ENCODE measurements around the gene EFNB1.

Gene EFNB1

GRCh38 chrX:68865926-68866325 lies 37.1 kb downstream of the EFNB1 start:
- Histone ChIP-seq H3K79me1 (ENCODE audit: low read depth, low read length) (no peaks in the 10 kb centered on the region), H3K4me1 (ENCODE audit: control insufficient read depth in 2 of 2, insufficient read depth in 1 of 2, low read depth in 1 of 2, low read length in 2 of 2) (peaks cover 10 to 12% of the 10 kb centered on the region in 2 donors), H3K9ac (ENCODE audit: low read depth, low read length, poor library complexity) (no peak overlapping the region), H3K4me2 (ENCODE audit: insufficient read depth, low read length, poor library complexity, severe bottlenecking) (no peak overlapping the region), H3K27ac (replicated peaks; ENCODE audit: low read length) (no peak overlapping the region), H3K36me3 (replicated peaks in 1 of 2; ENCODE audit: control insufficient read depth in 2 of 2, insufficient read depth in 2 of 2, low read length in 2 of 2) (no peaks in the 10 kb centered on the region), H3K27me3 (ENCODE audit: control insufficient read depth in 3 of 3, insufficient read depth in 3 of 3, low read depth in 1 of 3, low read length in 3 of 3) (peaks cover 0 to 16% (median 0%) of the 10 kb centered on the region in 3 experiments), H2BK5ac (ENCODE audit: low read length) (no peak overlapping the region), H2BK12ac (ENCODE audit: low read length) (no peak overlapping the region), H2BK120ac (ENCODE audit: low read depth, low read length) (no peak overlapping the region), H3K18ac (ENCODE audit: low read length) (no peak overlapping the region), H3K4ac (ENCODE audit: low read length) (no peak overlapping the region), H2AFZ (ENCODE audit: low read length) (no peak overlapping the region), H2AK5ac (ENCODE audit: low read depth, low read length) (no peak overlapping the region), H3K9me3 (replicated peaks in 1 of 2; ENCODE audit: control insufficient read depth in 2 of 2, insufficient read depth in 1 of 2, low read depth in 1 of 2, low read length in 2 of 2) (no peaks in the 10 kb centered on the region), H3K23ac (ENCODE audit: low read depth, low read length, poor library complexity) (no peak overlapping the region), H2BK15ac (ENCODE audit: low read length) (no peak overlapping the region), H4K8ac (ENCODE audit: low read depth, low read length) (no peak overlapping the region), H3K4me3 (ENCODE audit: low read length in 2 of 2) (no peak overlapping the region), H4K91ac (ENCODE audit: low read depth, low read length, poor library complexity) (no peak overlapping the region), H3K14ac (ENCODE audit: low read length) (no peak overlapping the region)
- no CpG with 5 or more reads among the region's 2 CpGs for WGBS, 2 donors (ENCODE audit: extremely low coverage in 2 of 2, insufficient read length in 2 of 2, insufficient replicate concordance in 1 of 2)
- no peak for DNase-seq (ENCODE audit: low spot score)

GRCh38 chrX:68867458-68868112 lies 38.8 kb downstream of the EFNB1 start:
- no peak overlapping the region for H2BK5ac ChIP-seq (ENCODE audit: low read length)
- peak overlapping the region; percentile 81 for H2AK5ac ChIP-seq (ENCODE audit: low read depth, low read length)
- H3K9ac ChIP-seq (ENCODE audit: low read depth, low read length, poor library complexity), result no peak overlapping the region
- no peak overlapping the region for H3K4me2 ChIP-seq (ENCODE audit: insufficient read depth, low read length, poor library complexity, severe bottlenecking)
- DNase-seq (ENCODE audit: low spot score), result no peak
- H4K91ac ChIP-seq (ENCODE audit: low read depth, low read length, poor library complexity), result no peak overlapping the region
- no peak overlapping the region for H3K14ac ChIP-seq (ENCODE audit: low read length)
- H3K18ac ChIP-seq (ENCODE audit: low read length), result no peak overlapping the region
- H3K4me1 ChIP-seq (ENCODE audit: control insufficient read depth in 2 of 2, insufficient read depth in 1 of 2, low read depth in 1 of 2, low read length in 2 of 2), result peaks cover 17 to 20% of the 10 kb centered on the region in 2 donors
- H2AFZ ChIP-seq (ENCODE audit: low read length), result no peak overlapping the region
- no peaks in the 10 kb centered on the region for H3K36me3 ChIP-seq (replicated peaks in 1 of 2; ENCODE audit: control insufficient read depth in 2 of 2, insufficient read depth in 2 of 2, low read length in 2 of 2)
- no peak overlapping the region for H3K27ac ChIP-seq (replicated peaks; ENCODE audit: low read length)
- no peak overlapping the region for H3K4ac ChIP-seq (ENCODE audit: low read length)
- no peak overlapping the region for H2BK15ac ChIP-seq (ENCODE audit: low read length)
- no peaks in the 10 kb centered on the region for H3K9me3 ChIP-seq (replicated peaks in 1 of 2; ENCODE audit: control insufficient read depth in 2 of 2, insufficient read depth in 1 of 2, low read depth in 1 of 2, low read length in 2 of 2)
- no CpG with 5 or more reads among the region's 14 CpGs for WGBS, 2 donors (ENCODE audit: extremely low coverage in 2 of 2, insufficient read length in 2 of 2, insufficient replicate concordance in 1 of 2)
- no peak overlapping the region for H3K23ac ChIP-seq (ENCODE audit: low read depth, low read length, poor library complexity)
- H3K27me3 ChIP-seq (ENCODE audit: control insufficient read depth in 3 of 3, insufficient read depth in 3 of 3, low read depth in 1 of 3, low read length in 3 of 3), result peaks cover 0 to 16% (median 0%) of the 10 kb centered on the region in 3 experiments
- no peak overlapping the region for H2BK12ac ChIP-seq (ENCODE audit: low read length)
- H4K8ac ChIP-seq (ENCODE audit: low read depth, low read length), result no peak overlapping the region
- no peaks in the 10 kb centered on the region for H3K79me1 ChIP-seq (ENCODE audit: low read depth, low read length)
- H3K4me3 ChIP-seq (ENCODE audit: low read length in 2 of 2), result no peak overlapping the region
- peak overlapping the region; percentile 61 for H2BK120ac ChIP-seq (ENCODE audit: low read depth, low read length)

GRCh38 chrX:68868316-68868715 lies 39.5 kb downstream of the EFNB1 start:
- Histone ChIP-seq H3K4me3 (ENCODE audit: low read length in 2 of 2) (no peak overlapping the region), H3K4ac (ENCODE audit: low read length) (no peak overlapping the region), H3K14ac (ENCODE audit: low read length) (no peak overlapping the region), H3K9me3 (replicated peaks in 1 of 2; ENCODE audit: control insufficient read depth in 2 of 2, insufficient read depth in 1 of 2, low read depth in 1 of 2, low read length in 2 of 2) (no peaks in the 10 kb centered on the region), H3K23ac (ENCODE audit: low read depth, low read length, poor library complexity) (no peak overlapping the region), H2BK5ac (ENCODE audit: low read length) (no peak overlapping the region), H4K91ac (ENCODE audit: low read depth, low read length, poor library complexity) (no peak overlapping the region), H4K8ac (ENCODE audit: low read depth, low read length) (no peak overlapping the region), H3K4me1 (ENCODE audit: control insufficient read depth in 2 of 2, insufficient read depth in 1 of 2, low read depth in 1 of 2, low read length in 2 of 2) (peaks cover 17 to 18% of the 10 kb centered on the region in 2 donors), H3K27ac (replicated peaks; ENCODE audit: low read length) (no peak overlapping the region), H3K9ac (ENCODE audit: low read depth, low read length, poor library complexity) (no peak overlapping the region), H3K36me3 (replicated peaks in 1 of 2; ENCODE audit: control insufficient read depth in 2 of 2, insufficient read depth in 2 of 2, low read length in 2 of 2) (no peaks in the 10 kb centered on the region), H3K27me3 (ENCODE audit: control insufficient read depth in 3 of 3, insufficient read depth in 3 of 3, low read depth in 1 of 3, low read length in 3 of 3) (peaks cover 0 to 19% (median 0%) of the 10 kb centered on the region in 3 experiments), H3K4me2 (ENCODE audit: insufficient read depth, low read length, poor library complexity, severe bottlenecking) (no peak overlapping the region), H3K18ac (ENCODE audit: low read length) (no peak overlapping the region), H2BK12ac (ENCODE audit: low read length) (no peak overlapping the region), H2BK15ac (ENCODE audit: low read length) (no peak overlapping the region), H3K79me1 (ENCODE audit: low read depth, low read length) (no peaks in the 10 kb centered on the region), H2AK5ac (ENCODE audit: low read depth, low read length) (no peak overlapping the region), H2AFZ (ENCODE audit: low read length) (no peak overlapping the region), H2BK120ac (ENCODE audit: low read depth, low read length) (no peak overlapping the region)
- no peak for DNase-seq (ENCODE audit: low spot score)
- no CpG with 5 or more reads among the region's 3 CpGs for WGBS, 2 donors (ENCODE audit: extremely low coverage in 2 of 2, insufficient read length in 2 of 2, insufficient replicate concordance in 1 of 2)

GRCh38 chrX:68868902-68869800 lies 40.3 kb downstream of the EFNB1 start:
- Histone ChIP-seq H3K14ac (ENCODE audit: low read length) (no peak overlapping the region), H4K91ac (ENCODE audit: low read depth, low read length, poor library complexity) (no peak overlapping the region), H3K23ac (ENCODE audit: low read depth, low read length, poor library complexity) (no peak overlapping the region), H3K27me3 (ENCODE audit: control insufficient read depth in 3 of 3, insufficient read depth in 3 of 3, low read depth in 1 of 3, low read length in 3 of 3) (peaks cover 0 to 25% (median 0%) of the 10 kb centered on the region in 3 experiments), H3K4ac (ENCODE audit: low read length) (no peak overlapping the region), H2AK5ac (ENCODE audit: low read depth, low read length) (no peak overlapping the region), H2BK15ac (ENCODE audit: low read length) (no peak overlapping the region), H2BK12ac (ENCODE audit: low read length) (no peak overlapping the region), H3K27ac (replicated peaks; ENCODE audit: low read length) (no peak overlapping the region), H3K9ac (ENCODE audit: low read depth, low read length, poor library complexity) (no peak overlapping the region), H3K4me2 (ENCODE audit: insufficient read depth, low read length, poor library complexity, severe bottlenecking) (no peak overlapping the region), H3K36me3 (replicated peaks in 1 of 2; ENCODE audit: control insufficient read depth in 2 of 2, insufficient read depth in 2 of 2, low read length in 2 of 2) (no peaks in the 10 kb centered on the region), H4K8ac (ENCODE audit: low read depth, low read length) (no peak overlapping the region), H3K4me3 (ENCODE audit: low read length in 2 of 2) (no peak overlapping the region), H3K4me1 (ENCODE audit: control insufficient read depth in 2 of 2, insufficient read depth in 1 of 2, low read depth in 1 of 2, low read length in 2 of 2) (peaks cover 17 to 22% of the 10 kb centered on the region in 2 donors), H2BK120ac (ENCODE audit: low read depth, low read length) (no peak overlapping the region), H3K18ac (ENCODE audit: low read length) (no peak overlapping the region), H3K9me3 (replicated peaks in 1 of 2; ENCODE audit: control insufficient read depth in 2 of 2, insufficient read depth in 1 of 2, low read depth in 1 of 2, low read length in 2 of 2) (no peaks in the 10 kb centered on the region), H3K79me1 (ENCODE audit: low read depth, low read length) (no peaks in the 10 kb centered on the region), H2AFZ (ENCODE audit: low read length) (no peak overlapping the region), H2BK5ac (ENCODE audit: low read length) (no peak overlapping the region)
- no peak for DNase-seq (ENCODE audit: low spot score)
- no CpG with 5 or more reads among the region's 5 CpGs for WGBS, 2 donors (ENCODE audit: extremely low coverage in 2 of 2, insufficient read length in 2 of 2, insufficient replicate concordance in 1 of 2)

Measured in neuronal stem cell (in vitro differentiated cells).